HEK293T (cell line): ENCODE data around the gene DNAJB4.

Source experiments
- BHLHE40 ChIP-seq: fragments of 450-650 bp; IDR thresholded peaks from 2 replicates; pipeline ENCODE4 v1.6.1; 2016; ENCODE audit warnings: mild to moderate bottlenecking, moderate library complexity, borderline replicate concordance
- FOXA1 ChIP-seq: fragments of 450-650 bp; IDR thresholded peaks from 2 replicates; pipeline ENCODE4 v1.6.1; 2016; ENCODE audit warnings: mild to moderate bottlenecking
- FOXK2 ChIP-seq: fragments of 450-650 bp; IDR thresholded peaks from 2 replicates; pipeline ENCODE4 v1.6.1; 2016; ENCODE audit warnings: mild to moderate bottlenecking
- SUZ12 ChIP-seq: fragments of 450-650 bp; IDR thresholded peaks from 2 replicates; pipeline ENCODE4 v1.6.1; 2016; ENCODE audit warnings: mild to moderate bottlenecking
- ZNF384 ChIP-seq: fragments of 450-650 bp; IDR thresholded peaks from 2 replicates; pipeline ENCODE4 v1.6.1; 2016

DNA sequence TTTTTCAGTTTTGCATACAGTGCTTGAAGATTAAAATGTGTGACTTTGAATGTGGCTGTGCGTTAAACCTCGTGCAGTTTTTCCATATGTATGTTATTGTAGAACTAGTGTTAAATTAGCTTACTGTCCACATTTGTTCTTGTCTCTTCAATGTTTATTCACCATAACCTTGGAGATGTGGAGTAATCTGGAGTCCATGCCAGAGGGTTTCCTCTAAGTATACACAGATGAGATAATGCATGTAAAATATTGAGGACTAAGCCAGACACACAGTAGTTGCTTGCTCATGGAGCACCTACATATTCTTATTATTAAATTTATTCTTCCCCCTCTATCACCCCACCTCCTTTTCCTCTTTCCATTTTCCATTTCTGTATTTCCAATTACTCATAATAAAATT lies 33.3 kb downstream of the DNAJB4 start:
- TF ChIP-seq FOXK2: no peak
- TF ChIP-seq ZNF384: no peak
- no peak for TF ChIP-seq FOXA1
- TF ChIP-seq BHLHE40: no peak
- no peak for TF ChIP-seq SUZ12
